ENCODE results near the gene NEURL4.

NEURL4 gene

DNA sequence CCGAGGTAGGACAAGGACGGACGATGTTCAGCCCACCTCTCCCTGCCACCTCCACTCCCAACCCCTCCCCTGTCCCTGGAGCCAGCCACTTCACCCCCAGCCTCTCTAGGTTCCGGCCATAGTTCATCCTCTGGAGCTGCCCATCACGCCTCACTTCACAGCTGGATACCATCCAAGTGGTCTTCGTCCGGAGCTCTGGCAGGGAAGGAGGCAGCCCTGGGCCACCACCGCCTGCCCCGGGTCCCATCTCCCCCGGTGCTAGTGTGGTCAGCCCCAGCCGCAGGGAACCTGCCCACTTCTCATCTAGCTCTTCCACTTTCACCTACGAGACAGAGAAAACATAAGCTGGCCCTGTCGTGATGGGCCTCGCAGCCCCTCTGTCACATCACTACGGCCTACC lies 7.7 kb downstream of the NEURL4 start:
- DNase-seq, result no peak

DNA sequence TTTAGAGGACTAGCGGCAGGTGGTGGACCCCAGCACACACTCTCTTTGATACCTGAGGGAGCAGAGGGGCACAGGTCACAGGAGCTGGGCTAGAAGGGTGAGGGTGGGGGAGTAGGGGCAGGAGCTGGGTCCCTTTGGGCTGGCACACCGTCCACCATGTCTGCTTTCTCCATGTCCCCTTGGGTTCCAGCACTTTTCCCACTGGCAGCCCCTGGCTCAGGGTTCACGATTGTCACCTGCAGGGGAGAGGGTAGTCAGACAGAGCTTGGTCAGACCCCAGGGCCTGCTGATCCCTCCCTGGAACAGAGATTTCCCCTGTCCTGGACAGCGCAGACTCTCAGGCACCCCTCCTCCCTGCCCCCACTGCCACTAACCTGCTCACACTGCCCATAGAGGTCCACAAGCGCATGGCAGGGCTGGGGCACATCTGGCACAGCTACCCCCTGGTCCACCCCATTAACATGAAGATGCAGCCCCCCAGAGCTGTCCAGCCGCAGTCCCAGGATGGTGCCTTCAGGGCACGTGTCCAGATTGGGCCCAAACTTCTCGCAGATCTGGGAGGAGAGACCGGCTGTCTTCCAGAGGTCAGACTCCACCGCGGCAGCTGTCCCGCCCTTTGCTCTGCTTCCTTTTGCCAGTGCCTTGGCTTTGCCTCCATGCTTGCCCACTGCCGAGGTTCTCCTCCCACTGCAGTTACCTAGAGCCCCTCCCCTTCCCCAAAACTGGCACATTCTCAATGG lies 10.8 kb downstream of the NEURL4 start:
- no peak for DNase-seq

DNA sequence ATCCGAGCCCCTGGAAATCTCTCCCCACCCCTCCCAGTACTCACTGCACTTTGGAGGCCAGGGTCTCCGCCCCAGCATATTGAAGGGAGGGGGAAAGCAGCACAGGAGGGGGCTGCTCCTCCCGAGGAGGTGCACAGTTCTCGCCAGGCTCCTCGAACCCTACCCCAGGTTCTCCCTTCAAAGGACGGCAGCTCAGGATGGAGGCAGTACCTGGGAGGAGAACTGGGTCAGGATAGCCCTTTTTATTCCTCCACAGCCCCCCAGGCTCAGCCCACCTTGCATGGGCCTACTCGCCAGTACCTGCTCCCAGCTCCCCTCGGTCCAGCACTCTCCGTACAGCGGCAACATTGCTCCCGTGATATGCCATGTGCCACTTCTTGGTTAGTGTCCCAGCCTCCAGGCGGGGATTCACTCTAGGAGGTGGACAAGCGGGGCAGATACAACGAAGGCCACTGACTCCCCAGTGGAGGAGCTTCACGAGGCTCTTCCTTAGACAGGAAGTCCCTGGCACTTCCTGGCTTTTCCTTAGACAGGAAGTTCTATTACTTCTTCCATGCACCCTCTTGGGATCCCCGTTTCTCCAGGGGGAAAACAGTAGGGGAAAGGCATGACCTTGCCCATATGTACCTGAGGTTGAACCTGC lies 11.9 kb downstream of the NEURL4 start:
- DNase-seq, result no peak

DNA sequence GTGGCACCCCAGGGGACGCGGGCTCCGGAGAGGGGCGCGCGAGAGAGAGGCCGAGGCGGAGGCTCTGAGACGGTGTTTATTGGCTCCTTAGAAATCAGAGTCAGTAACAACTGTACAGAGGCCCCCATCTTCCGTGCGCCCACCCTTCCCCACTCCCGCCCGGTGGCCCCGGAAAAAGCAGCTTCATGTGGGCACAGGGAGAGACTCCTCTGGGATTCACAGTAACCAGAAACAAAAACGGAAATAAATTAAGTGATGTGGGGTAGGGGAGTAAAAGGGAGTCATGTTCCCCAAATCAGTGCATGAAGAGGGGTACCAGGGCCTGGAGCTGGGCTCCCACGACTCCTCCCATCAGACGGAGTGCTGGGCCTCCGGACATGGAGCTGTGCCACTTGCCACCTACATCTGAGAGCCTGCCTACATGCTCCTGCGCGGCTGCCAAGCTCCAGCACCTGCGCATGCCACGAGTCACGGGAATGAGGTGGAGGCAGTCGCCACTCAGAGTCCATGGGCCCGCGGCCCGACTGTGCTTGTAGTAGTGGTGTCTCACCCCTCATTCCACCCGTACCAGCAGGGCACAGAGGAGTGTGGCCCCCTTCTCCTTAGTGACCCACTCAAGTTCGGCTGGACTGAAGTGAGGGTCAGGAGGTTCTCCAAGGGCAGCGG lies 13.4 kb downstream of the NEURL4 start:
- DNase-seq, result no peak

DNA sequence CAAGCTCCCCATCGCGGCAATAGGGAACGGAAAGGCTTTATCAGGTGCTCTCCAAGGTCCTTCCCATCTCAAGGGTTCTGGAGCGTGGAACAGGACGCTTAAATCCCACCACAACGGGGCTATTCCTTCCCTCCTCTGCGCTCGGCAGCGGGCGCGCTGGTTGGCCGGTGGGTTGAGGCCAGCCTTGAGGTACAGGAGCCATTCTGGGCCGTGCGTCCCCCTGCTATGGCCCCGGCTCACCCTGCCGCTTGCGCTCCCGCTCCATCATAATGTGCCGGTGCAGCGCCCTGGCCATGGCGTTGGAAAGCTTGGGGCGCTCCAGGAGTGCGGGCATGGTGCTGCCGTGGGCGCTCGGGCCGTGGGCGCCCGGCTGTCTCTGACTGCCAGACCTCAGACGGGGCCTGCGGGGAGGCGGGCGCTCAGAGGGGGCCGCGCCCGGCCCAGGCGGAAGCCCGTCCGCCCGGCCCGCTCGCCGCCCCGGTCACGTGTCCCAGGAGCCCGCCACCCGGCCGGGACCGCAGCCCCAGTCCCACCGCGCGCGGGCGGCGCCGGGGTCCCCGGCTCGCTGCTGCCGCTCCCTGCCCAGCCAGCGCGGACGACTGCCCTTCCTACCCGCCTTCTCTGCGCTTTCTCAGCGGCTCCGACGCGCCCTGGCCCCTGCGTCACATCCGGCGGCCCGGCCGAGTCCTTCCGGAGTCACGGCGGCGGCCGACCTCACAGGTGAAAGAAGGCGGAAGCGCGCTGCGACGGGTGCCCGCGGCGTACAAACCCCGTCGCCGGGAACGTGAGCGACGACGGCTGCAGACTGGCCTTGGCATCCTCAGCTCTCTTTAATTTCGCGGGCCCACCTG lies 14.2 kb downstream of the NEURL4 start, which contains the start of gene GPS2:
Gene GPS2, minus strand, starts transcription at position 642 of the 851 bp plus-strand sequence. Its CDS starts 308 bp downstream, at position 334.
- peak; percentile 74 for DNase-seq

DNA sequence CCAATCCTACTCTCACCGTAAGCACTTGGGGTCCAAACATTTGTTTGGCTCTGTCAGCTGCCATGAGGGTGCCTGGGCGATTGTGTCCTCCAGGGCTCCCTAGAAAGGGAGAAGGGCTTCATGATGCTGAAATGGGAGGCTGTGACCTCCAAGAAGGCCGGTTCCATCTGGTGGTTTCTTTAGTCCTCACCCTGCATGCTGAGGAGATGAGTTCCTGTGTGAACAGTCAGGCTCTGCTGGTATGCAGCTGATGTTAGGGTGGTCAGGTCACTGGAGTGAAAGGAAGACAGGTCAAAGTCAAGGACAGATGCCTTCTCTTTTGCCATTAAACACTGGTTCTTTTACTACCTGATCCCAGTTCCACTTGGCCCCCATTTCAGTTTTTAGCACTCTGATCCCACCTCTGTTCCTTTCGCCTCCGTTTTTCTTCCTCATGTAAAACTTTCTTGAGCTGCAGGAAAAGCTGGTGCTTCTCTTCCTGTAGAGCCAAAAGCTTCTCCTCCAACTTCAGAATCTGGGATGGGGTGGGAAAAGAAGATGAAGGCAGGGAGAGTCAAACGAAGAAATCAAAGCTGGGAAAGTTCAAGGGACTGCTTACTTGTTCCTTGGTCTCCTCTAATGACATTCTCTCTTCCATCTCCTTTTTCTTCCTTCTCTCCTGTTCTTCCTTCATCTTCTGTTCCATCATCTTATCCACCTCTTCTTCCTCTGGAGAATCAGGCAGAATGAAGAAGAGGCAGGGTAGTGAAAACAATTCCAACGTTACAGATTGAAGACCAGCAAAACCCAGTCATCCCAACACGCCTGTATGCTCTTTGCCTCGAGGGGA lies 15.0 kb downstream of the NEURL4 start:
- no peak for DNase-seq

DNA sequence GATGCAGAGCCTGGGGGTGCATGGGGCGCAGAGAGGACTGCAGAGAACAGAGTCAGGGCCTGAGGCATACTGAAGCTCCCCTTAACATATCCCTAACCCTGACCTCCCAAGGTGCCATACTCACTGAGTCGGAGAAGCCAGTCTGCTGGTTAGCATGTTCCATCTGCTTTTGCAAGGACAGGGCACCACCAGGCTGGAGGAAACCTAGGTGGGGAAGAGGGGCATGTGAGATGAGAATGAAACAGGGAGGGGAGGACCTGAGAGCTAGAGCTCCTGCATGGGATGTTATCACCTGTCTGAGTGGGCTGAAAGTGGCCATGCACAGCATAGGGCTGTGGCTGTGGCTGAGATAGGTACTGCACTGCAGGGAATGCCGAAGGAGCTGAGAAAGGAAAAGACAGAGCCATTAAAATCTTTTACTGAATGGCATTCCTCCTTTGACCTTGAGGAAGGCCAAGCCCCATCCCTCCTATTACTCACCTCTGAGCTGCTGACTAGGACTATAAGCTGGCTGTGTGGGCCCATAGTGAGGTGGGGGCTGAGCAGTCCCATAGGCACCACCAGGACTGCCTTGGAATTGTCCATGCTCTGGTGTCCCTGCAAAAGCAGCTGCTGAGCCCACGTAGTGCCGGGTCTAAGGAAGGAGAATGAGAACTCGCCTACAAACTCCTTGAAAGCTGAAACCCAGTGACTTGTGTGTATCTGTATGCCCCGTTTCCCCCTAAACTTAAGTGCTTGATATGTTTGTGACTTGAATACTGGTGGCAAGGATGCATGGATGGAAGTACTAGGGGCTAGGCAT lies 15.8 kb downstream of the NEURL4 start:
- DNase-seq, result no peak

DNA sequence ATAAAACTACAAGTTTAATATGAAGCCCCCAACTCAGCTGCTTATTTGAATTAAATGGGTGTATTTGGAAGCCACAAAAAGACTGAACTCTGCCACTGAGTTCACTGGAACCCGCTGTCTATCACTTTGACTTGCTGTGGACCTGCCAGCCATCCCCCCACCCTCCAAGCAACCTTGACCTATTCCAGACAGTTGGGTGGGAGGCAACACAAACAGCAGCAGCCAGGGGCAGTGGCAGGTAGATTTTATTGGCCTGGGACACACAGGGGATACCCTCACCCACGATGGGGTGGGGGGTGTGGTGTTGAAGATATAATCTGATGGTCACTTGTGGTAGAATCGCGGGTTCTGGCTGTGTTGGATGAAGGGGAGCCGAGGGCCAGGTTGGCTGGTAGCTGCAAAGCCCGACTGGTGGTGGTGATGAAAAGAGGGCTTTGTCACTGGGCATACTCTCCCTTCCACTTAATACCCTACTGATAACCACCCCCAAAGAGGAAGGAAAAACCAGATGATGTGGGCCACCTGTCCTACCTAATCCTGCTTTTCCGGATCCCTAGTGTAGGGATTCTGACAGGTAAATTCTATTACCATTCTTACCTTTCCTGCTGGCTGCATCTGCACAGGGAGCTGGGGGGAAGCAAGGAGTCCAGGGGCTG lies 16.6 kb downstream of the NEURL4 start:
- no peak for DNase-seq

DNA sequence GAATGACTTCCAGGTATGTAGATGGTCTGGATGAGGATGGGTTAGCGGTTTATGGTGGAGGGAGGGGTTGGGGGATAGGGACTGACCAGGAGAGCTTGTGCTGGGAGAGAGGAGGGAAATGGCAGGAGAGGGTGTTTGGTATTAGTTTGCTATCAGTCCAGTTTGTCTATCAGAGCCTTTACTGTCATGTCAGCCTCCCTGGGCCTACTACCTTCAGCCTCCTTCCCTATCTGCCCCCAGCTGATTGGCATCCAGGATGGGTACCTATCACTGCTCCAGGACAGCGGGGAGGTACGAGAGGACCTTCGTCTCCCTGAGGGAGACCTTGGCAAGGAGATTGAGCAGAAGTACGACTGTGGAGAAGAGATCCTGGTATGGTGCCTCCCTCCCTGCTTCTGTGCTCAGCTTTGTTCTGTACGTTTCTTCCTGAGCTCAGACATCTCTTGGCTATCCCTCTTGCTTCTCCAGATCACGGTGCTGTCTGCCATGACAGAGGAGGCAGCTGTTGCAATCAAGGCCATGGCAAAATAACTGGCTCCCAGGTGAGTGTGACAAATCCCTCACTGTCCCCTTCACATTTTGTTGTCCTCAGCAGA lies 17.9 kb downstream of the NEURL4 start:
- DNase-seq, result no peak

DNA sequence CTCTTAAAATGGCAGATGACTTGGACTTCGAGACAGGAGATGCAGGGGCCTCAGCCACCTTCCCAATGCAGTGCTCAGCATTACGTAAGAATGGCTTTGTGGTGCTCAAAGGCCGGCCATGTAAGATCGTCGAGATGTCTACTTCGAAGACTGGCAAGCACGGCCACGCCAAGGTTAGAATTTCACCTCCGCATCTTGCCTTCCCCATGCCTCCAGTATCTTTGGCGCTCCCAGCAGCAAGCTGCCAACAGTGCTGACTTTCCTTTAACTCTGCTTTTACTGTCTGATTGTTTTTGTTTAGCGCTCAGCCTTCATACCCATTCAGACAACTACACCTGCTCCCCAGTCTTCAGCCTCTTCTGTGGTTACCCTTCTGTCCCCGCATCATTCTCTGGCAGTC lies 19.5 kb downstream of the NEURL4 start:
- no peak for DNase-seq

DNA sequence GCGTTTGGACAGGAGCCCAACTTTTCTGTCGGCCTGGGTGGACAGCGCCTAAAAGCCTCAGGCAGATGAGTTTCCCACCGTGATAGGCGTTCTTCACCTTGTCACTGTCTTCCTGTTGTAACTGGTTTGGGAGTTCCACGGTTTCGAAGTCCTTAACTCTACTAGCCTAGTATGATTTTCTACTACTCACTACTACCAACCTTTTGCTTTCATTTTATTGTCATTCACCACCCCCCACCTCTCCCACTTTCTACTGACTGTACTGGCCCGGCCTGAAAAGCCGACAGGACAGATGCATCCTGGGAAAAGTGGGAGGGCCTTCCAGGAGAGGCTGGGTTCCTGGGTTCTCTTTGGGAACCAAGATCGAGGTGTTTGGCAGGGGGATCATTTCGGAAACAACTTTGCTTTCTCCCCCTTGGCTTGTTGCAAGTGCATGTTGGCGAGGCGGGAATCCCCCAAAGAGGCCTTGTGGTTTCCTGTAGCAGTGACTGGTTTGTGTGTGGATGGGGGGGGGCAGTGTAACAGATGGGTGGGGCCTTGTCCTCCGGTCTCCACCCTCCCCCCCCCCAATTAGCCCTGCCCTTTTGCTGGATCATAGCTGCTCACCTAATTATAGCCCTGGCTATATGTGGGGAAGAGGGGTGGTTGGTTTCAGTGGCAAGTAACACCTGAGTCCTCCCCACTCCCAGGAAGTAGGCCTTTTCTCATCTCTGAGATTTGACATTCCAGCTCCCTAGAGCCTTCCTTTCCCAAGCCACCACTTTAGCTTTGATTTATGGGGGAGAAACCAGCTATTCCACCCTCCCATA lies 20.3 kb downstream of the NEURL4 start:
- DNase-seq, result no peak

DNA sequence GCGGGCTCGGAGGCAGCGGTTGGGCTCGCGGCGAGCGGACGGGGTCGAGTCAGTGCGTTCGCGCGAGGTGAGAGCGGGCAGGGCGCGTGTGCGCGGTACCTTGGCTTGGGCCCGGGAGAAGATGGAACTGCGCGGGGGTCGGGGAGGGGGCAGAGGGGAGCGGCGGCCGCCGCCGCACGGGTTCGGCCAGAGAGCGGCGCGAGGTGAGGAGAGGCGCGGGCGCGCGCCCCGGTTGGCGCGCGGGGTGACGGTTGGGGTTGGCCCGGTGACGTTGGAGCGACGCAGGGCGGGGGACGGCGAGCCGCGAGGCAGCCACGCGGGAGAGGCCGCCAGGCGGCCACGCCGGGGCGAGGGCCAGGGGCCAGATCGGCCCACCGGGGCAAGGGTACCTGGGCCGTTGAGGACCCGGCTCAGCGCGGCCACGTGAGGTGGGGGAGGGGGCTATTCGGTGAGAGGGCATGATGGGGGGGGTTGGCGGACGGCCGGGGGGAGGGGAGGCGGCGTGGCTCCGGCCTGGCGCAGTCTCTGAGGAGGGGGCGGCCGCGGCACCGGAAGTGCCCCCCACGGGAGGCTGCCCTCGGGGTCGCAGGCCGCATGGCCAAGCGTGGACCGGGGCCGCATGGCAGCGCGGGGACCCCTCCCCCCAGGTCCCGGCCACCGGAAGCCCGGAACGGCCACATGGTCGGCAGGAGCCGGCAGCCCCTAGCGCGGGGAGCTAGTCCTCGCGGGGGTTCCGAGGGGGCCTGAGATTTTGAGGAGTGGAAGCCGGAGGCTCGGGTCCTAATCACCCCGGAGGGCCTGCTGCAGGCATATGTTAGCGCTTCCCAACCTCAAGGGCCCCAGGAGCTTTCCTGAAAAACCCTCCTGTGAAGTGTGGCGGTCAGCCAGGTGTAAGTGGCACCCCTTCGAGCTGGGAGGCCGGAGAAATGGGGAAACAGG lies 21.2 kb downstream of the NEURL4 start:
- DNase-seq, result no peak

DNA sequence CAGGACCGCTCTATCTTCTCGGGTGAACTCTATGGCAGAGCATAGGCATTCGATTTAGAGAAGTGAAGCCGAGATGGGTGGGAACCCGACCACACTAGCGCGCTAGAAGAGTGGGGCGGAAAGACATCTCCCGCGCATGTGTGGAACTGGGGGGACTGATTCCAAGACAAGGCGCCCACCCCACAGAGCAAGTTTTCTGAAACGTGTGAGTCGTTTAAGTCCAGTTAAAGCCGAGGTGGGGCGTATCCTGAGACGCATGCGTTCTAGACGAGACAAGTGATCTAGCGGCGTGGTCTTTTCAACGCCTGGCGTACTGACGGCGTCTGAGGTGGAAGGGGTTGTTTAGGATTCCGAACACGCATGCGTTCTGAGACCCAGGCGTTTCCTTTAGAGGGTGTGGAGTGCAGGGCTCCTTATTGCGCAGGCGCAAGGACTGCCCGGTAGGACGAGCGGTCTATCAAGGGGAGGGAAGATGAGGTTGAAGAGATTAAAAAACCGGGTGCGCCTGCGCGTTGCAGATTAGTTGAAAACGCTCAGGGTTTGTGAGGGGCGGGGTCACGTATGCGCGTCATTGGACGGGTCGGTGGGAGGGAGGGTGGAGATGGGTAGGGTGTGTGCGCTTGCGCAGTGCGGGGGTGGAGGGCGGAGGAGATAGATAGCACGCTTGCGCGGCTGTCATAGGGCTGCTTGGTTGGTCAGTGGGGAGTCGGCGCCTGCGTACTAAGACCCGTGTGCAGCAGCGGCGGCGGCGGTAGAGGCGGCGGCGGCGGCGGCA lies 22.0 kb downstream of the NEURL4 start, which contains the start of gene EIF5A:
Gene EIF5A, plus strand, starts transcription at position 718 of the 775 bp plus-strand sequence. CDS start 2,008 bp downstream, outside the sequence.
- peak; percentile 98 for DNase-seq

DNA sequence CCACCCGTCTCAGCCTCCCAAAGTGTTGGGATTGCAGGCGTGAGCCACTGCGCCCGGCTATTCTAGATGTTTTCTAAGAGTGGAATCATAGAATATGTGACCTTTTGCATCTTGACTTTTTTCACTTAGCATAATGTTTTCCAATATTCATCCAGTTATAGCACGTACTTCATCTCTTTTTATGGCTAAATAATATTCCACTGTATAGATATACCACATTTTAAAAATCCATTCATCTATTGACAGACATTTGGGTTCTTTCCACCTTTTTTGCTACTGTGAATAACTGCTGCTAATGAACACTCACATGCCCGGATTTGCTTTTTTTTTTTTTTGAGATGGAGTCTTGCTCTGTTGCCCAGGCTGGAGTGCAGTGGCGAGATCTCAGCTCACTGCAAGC lies 25.0 kb downstream of the NEURL4 start:
- no peak for DNase-seq

DNA sequence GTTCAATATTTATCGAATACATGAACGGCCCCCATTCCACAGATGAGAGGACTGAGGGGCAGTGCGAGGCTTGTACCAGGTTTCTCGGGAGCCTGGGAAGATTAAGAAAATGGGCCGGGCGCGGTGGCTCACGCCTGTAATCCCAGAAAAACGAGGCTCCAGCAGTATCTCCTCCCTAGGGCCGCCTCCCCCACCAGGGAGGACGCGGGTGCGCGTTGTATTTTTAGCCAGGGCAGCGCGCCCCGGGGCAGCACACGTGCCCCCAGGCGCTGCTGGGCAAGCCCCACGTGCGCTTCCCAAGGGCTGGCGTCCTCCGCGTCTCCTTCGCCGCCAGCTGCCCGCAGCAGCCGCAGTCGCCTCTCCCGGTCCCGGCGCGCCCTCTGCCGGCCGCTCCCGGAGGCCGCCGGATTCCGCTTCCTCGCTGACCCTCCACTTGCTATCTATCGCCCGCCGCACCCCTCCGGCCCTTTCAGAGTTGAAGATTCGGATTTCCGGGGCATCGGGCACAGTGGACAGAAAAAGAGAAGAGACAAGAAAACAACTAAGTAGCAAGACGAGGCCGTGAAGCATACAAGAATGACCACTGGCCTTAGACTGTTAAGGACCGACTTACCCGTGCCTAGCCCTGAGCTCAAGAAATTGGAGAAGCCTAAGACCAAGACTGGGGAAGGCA lies 32.8 kb downstream of the NEURL4 start:
- peak; percentile 38 for DNase-seq
